DND-41 (cell line): ENCODE results near the gene GSN.

Experiments used
- ATAC-seq: fragments of 200-7000 bp; cut with Tn5 transposase; 3 replicates; pipeline ENCODE4 v1.9.1; 2021; ENCODE audit warnings: low read depth; ENCODE audit not compliant: insufficient read depth
- DNase-seq: peaks from one replicate; pipeline ENCODE4 v3.0.0-alpha.2; 2020
- H2AFZ ChIP-seq: 2 replicates; pipeline ENCODE4 v1.6.0; 2012; ENCODE audit warnings: low read depth, low read length
- H3K27ac ChIP-seq: 2 replicates; pipeline ENCODE4 v1.5.1; 2012; ENCODE audit warnings: low read length, inconsistent platforms
- H3K27me3 ChIP-seq: fragments of 200-600 bp; sonication (generic); 2 replicates; pipeline ENCODE4 v1.6.0; 2012; ENCODE audit warnings: low read length, mild to moderate bottlenecking, inconsistent platforms; ENCODE audit not compliant: insufficient read depth, poor library complexity
- H3K36me3 ChIP-seq: 2 replicates; pipeline ENCODE4 v1.5.1; 2012; ENCODE audit warnings: low read length, inconsistent platforms; ENCODE audit not compliant: insufficient read depth
- H3K4me1 ChIP-seq: 2 replicates; pipeline ENCODE4 v1.5.1; 2012; ENCODE audit warnings: mild to moderate bottlenecking, low read length; ENCODE audit not compliant: insufficient read depth
- H3K4me2 ChIP-seq: 2 replicates; pipeline ENCODE4 v1.6.0; 2012; ENCODE audit warnings: mild to moderate bottlenecking, moderate library complexity, low read length, inconsistent platforms; ENCODE audit not compliant: insufficient read depth
- H3K4me3 ChIP-seq, 2 experiments: fragments of 200-600 bp in 1 of 2; shearing (Covaris generic) in 1 of 2; 2 replicates each; pipeline ENCODE4 v1.5.1; 2012 to 2016; ENCODE audit warnings: inconsistent platforms in 2 of 2, low read length in 2 of 2, mild to moderate bottlenecking in 2 of 2, low read depth in 1 of 2, moderate library complexity in 1 of 2
- H3K79me2 ChIP-seq: 2 replicates; pipeline ENCODE4 v1.6.0; 2012; ENCODE audit warnings: low read length, inconsistent platforms; ENCODE audit not compliant: insufficient read depth
- H3K9ac ChIP-seq: 2 replicates; pipeline ENCODE4 v1.6.0; 2012; ENCODE audit warnings: low read depth, mild to moderate bottlenecking, inconsistent platforms, low read length, moderate library complexity
- H3K9me3 ChIP-seq: 2 replicates; pipeline ENCODE4 v1.5.1; 2012; ENCODE audit warnings: low read length, moderate library complexity, mild to moderate bottlenecking, inconsistent platforms; ENCODE audit not compliant: insufficient read depth, severe bottlenecking
- H4K20me1 ChIP-seq: 2 replicates; pipeline ENCODE4 v1.6.0; 2012; ENCODE audit warnings: low read length; ENCODE audit not compliant: insufficient read depth
- EZH2 ChIP-seq: IDR thresholded peaks from 3 replicates; pipeline ENCODE4 v1.6.1; 2012; ENCODE audit warnings: borderline replicate concordance, low read depth, mild to moderate bottlenecking, moderate library complexity, low read length, inconsistent platforms; ENCODE audit not compliant: severe bottlenecking
- TF ChIP-seq, protein P1 (sequence below): IDR thresholded peaks from 2 replicates; pipeline ENCODE4 v1.5.1; 2012; ENCODE audit warnings: borderline replicate concordance, low read length, moderate library complexity, mild to moderate bottlenecking; ENCODE audit not compliant: poor library complexity, severe bottlenecking; ENCODE audit errors: extremely low read depth

The GSN gene

GRCh38 chr9:121240472-121241135 lies 27.4 kb upstream of the GSN start:
- Histone ChIP-seq H3K27ac (no peak overlapping the region), H3K79me2 (no peaks in the 10 kb centered on the region), H4K20me1 (no peaks in the 10 kb centered on the region), H3K9me3 (no peaks in the 10 kb centered on the region), H3K4me2 (no peak overlapping the region), H3K9ac (no peak overlapping the region), H3K4me1 (no peaks in the 10 kb centered on the region), H2AFZ (no peak overlapping the region), H3K27me3 (no peaks in the 10 kb centered on the region), H3K4me3 (no peak overlapping the region), H3K36me3 (no peaks in the 10 kb centered on the region)
- TF ChIP-seq, protein P1, sequence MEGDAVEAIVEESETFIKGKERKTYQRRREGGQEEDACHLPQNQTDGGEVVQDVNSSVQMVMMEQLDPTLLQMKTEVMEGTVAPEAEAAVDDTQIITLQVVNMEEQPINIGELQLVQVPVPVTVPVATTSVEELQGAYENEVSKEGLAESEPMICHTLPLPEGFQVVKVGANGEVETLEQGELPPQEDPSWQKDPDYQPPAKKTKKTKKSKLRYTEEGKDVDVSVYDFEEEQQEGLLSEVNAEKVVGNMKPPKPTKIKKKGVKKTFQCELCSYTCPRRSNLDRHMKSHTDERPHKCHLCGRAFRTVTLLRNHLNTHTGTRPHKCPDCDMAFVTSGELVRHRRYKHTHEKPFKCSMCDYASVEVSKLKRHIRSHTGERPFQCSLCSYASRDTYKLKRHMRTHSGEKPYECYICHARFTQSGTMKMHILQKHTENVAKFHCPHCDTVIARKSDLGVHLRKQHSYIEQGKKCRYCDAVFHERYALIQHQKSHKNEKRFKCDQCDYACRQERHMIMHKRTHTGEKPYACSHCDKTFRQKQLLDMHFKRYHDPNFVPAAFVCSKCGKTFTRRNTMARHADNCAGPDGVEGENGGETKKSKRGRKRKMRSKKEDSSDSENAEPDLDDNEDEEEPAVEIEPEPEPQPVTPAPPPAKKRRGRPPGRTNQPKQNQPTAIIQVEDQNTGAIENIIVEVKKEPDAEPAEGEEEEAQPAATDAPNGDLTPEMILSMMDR = no peak
- no peak for TF ChIP-seq EZH2
- DNase-seq (no peak), ATAC-seq (no peak)

DNA sequence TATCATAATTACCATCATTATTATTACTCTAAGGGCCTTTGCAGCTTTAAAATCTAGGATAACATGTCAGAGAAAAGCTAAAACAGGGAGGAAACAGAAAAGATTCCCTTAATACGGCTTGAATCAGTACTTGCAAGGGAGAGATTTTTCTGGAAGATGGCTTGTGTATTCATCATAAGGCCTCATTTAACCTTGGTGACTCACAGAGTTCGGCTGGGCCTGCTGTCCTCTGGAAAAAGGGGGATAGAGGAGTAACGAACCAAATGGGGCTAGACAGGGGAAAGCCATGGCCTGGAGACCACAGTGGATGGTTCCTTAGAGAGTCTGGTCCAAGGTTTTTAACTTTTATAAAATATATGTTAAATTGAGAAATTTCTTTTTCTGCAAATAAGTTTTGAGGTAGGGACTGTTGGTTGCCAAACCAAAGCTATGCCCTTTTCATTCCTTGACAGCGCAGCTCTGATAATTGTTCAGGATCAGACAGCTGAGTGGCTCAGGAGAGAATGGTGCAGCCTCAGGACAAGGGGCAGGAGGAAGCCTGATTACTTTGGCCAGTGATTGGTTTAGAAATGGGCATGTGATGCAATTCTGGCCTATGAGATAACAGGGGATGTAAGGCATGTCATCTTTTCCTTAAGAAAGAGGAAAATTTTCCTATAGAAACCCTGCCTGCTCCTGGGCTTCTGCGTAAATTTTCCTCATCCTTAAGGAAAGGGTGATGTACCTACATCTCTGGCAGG lies 25.6 kb upstream of the GSN start:
- no peak overlapping the region for H3K4me2 ChIP-seq

DNA sequence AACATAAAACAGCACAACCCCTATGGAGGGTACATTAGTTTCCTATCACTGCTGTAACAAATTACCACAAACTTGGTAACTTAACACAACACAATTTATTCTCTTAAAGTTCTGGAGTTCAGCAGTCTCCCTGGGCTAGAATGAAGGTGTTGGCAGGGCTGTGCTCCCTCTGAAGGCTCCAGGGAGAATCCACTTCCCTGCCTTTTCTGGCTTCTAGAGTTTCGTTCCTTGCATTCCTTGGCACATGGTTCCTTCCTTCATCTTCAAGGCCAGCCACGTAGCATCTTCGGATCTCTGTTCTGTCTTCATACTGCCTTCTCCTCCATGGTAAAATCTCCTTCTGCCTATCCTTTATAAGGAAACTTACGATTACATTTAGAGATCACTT lies 25.0 kb upstream of the GSN start:
- Histone ChIP-seq H3K27me3 (no peaks in the 10 kb centered on the region), H4K20me1 (no peaks in the 10 kb centered on the region), H3K79me2 (no peaks in the 10 kb centered on the region), H3K9me3 (no peaks in the 10 kb centered on the region), H3K27ac (no peak overlapping the region), H3K36me3 (no peaks in the 10 kb centered on the region), H3K4me1 (no peaks in the 10 kb centered on the region), H3K4me2 (no peak overlapping the region), H3K4me3 (no peak overlapping the region), H2AFZ (no peak overlapping the region), H3K9ac (no peak overlapping the region)
- TF ChIP-seq, protein P1 = no peak
- TF ChIP-seq EZH2 = no peak
- DNase-seq = no peak
- no peak for ATAC-seq

More for the DNA sequence above, 25.6 kb upstream of the GSN start:
- Histone ChIP-seq H3K4me1 (no peaks in the 10 kb centered on the region), H2AFZ (no peak overlapping the region), H3K4me3 (no peak overlapping the region), H3K9ac (no peak overlapping the region), H3K79me2 (no peaks in the 10 kb centered on the region), H3K36me3 (no peaks in the 10 kb centered on the region), H3K9me3 (no peaks in the 10 kb centered on the region), H3K27me3 (no peaks in the 10 kb centered on the region), H4K20me1 (no peaks in the 10 kb centered on the region), H3K27ac (no peak overlapping the region)
- no peak for TF ChIP-seq EZH2
- TF ChIP-seq, protein P1 = no peak
- ATAC-seq (no peak), DNase-seq (no peak)
